Parathyroid adenoma (tissue), 2 donors: Measurements from ENCODE around the gene ULBP1.
"Not testable (repeated sequence)": the region's sequence is repeated elsewhere in the genome, so short reads cannot be mapped to it uniquely, and the experiment has no call there.

Experiments used
- H2AFZ ChIP-seq: fragments of 300-600 bp; sonication (generic); one replicate; pipeline ENCODE4 v1.7.0; 2017; ENCODE audit warnings: antibody characterized with exemption, mild to moderate bottlenecking
- H3K27ac ChIP-seq: fragments of 300-600 bp; sonication (generic); one replicate; pipeline ENCODE4 v1.7.0; 2017
- H3K27me3 ChIP-seq: fragments of 300-600 bp; sonication (generic); one replicate; pipeline ENCODE4 v1.7.0; 2017; ENCODE audit warnings: low read length; ENCODE audit not compliant: control insufficient read depth, insufficient read depth
- H3K36me3 ChIP-seq: fragments of 300-600 bp; sonication (generic); one replicate; pipeline ENCODE4 v1.7.0; 2017; ENCODE audit warnings: low read length; ENCODE audit not compliant: control insufficient read depth, insufficient read depth
- H3K4me1 ChIP-seq: fragments of 300-600 bp; sonication (generic); one replicate; pipeline ENCODE4 v1.7.0; 2017; ENCODE audit warnings: control low read depth
- H3K4me2 ChIP-seq: fragments of 300-600 bp; sonication (generic); one replicate; pipeline ENCODE4 v1.7.0; 2017; ENCODE audit warnings: low read length
- H3K4me3 ChIP-seq: fragments of 300-600 bp; sonication (generic); one replicate; pipeline ENCODE4 v1.7.0; 2017; ENCODE audit warnings: low read depth, low read length
- H3K79me2 ChIP-seq: fragments of 300-600 bp; sonication (generic); one replicate; pipeline ENCODE4 v1.7.0; 2017; ENCODE audit warnings: control low read depth
- H3K9ac ChIP-seq: fragments of 300-600 bp; sonication (generic); one replicate; pipeline ENCODE4 v1.7.0; 2017; ENCODE audit warnings: mild to moderate bottlenecking
- H3K9me3 ChIP-seq: fragments of 300-600 bp; sonication (generic); one replicate; pipeline ENCODE4 v1.7.0; 2017; ENCODE audit warnings: low read length; ENCODE audit not compliant: control insufficient read depth
- CTCF ChIP-seq: fragments of 300-600 bp; sonication (generic); IDR thresholded peaks from one replicate; pipeline ENCODE4 v1.7.0; 2017; ENCODE audit warnings: antibody characterized with exemption, mild to moderate bottlenecking
- donor health status: primary hyperparathyroidism.

ULBP1 gene

DNA sequence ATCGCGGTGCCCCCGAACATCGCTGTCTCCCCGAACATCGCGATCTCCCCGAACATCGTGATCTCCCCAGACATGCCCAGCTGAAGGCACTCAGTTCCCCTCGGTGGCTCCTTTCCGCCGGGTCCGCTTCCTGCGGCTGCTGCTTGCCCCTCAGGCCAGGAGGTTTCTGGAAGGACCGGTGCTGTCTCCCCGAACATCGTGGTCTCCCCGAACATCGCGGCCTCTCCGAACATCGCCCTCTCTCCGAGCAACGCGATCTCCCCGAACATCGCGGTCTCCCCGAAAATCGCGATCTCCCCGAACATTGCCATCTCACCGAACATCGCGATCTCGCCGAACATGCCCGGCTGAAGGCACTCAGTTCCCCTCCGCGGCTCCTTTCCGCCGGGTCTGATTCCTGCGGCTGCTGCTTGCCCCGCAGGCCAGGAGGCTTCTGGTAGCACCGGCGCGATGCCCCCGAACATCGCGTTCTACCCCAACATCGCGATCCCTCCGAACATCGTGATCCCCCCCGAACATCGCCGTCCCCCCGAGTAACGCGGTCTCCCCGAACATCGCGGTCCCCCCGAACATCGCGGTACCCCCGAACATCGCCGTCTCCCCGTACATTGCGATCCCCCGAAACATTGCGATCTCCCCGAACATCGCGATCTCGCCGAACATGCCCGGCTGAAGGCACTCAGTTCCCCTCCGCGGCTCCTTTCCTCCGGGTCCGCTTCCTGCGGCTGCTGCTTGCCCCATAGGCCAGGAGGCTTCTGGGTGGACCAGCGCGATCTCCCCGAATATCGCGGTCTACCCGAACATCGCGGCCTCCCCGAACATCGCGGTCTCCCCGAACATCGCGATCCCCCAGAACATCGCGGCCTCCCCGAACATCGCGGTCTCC is 808 bp downstream of the ULBP1 start:
- Histone ChIP-seq H3K4me3 (peak overlapping the region; percentile 52), H3K27me3 (no peaks in the 10 kb centered on the region), H3K4me1 (no peaks in the 10 kb centered on the region), H3K36me3 (no peaks in the 10 kb centered on the region), H3K79me2 (no peaks in the 10 kb centered on the region), H2AFZ (peak overlapping the region; percentile 77), H3K9ac (no peak overlapping the region), H3K27ac (no peak overlapping the region), H3K9me3 (no peaks in the 10 kb centered on the region), H3K4me2 (peak overlapping the region; percentile 76)
- TF ChIP-seq CTCF = no peak

DNA sequence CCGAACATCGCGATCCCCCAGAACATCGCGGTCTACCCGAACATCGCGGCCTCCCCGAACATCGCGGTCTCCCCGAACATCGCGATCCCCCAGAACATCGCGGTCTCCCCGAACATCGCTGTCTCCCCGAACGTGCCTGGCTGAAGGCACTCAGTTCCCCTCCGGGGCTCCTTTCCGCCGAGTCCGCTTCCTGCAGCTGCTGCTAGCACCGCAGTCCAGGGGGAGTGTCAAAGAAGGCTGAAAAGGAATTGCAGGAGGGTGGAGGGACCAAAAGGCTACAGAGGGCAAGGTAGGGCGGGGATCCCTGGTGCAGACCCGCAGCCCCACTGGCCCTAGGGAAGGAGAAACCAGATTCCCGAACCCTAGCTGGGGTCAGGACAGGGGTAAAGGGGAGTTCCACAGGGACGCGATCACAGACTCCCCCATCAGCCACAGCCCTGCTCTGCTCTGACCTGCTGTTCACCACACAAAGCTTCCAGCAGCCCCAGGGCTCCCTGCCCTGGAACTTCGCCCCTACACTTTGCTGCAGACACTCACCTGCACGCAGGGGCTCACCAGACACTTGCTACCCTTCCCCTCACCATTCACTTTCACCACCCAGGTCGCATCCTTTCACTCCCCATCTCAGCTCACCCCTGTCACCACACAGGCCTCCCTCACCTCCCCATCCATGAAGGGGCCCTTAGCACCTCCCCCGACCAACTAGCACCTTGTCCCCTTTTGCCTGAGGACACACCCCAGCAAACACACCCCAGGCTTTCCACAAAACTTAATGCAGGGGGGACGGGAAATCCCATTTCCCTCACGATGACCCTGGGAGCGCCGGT is 1.7 kb downstream of the ULBP1 start:
- Histone ChIP-seq H3K27me3 (no peaks in the 10 kb centered on the region), H2AFZ (no peak overlapping the region), H3K4me3 (no peak overlapping the region)

GRCh38 chr6:149966319-149966718 is 2.6 kb downstream of the ULBP1 start:
- not testable (repeated sequence) for H3K36me3 ChIP-seq, H3K4me2 ChIP-seq, H2AFZ ChIP-seq, H3K4me1 ChIP-seq, H3K4me3 ChIP-seq, H3K27ac ChIP-seq, H3K79me2 ChIP-seq, H3K9ac ChIP-seq, H3K27me3 ChIP-seq, H3K9me3 ChIP-seq

More for the DNA sequence above, 1.7 kb downstream of the ULBP1 start:
- H3K4me1 ChIP-seq = no peaks in the 10 kb centered on the region
- no peaks in the 10 kb centered on the region for H3K79me2 ChIP-seq
- H3K4me2 ChIP-seq = peak overlapping the region; percentile 76
- no peak overlapping the region for H3K9ac ChIP-seq
- no peaks in the 10 kb centered on the region for H3K36me3 ChIP-seq
- H3K9me3 ChIP-seq = no peaks in the 10 kb centered on the region
- H3K27ac ChIP-seq = no peak overlapping the region
- TF ChIP-seq CTCF = no peak

DNA sequence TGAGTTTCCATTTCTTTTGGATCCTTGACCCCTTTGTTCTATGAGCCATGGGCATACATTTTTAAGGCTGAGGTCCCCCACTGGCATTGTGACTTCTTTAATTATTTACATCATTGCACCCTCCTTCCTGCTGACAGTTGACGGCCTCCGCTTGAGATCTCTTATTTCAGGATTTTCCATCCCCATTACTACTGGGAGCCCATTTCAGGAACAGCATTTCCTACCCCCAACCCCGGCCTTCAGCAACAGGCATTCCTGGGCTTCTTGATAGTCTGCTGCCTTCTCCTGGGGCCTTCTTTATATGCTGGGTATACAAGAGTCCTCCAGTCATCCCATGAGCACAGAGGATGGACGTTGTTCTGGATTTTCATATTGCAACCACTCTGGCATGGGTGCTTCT is 3.8 kb downstream of the ULBP1 start:
- H3K79me2 ChIP-seq = no peaks in the 10 kb centered on the region

GRCh38 chr6:149967999-149968398 is 4.3 kb downstream of the ULBP1 start:
- not testable (repeated sequence) for H3K4me3 ChIP-seq, H3K36me3 ChIP-seq, H3K4me2 ChIP-seq, H3K4me1 ChIP-seq, H3K9me3 ChIP-seq, H3K79me2 ChIP-seq, H2AFZ ChIP-seq, H3K27ac ChIP-seq, H3K9ac ChIP-seq, H3K27me3 ChIP-seq

More for the DNA sequence above, 3.8 kb downstream of the ULBP1 start:
- no peaks in the 10 kb centered on the region for H3K9me3 ChIP-seq
- no peaks in the 10 kb centered on the region for H3K4me1 ChIP-seq
- H3K36me3 ChIP-seq = no peaks in the 10 kb centered on the region
- H3K9ac ChIP-seq = no peak overlapping the region
- H3K27me3 ChIP-seq = no peaks in the 10 kb centered on the region
- H3K4me3 ChIP-seq = no peak overlapping the region
- H2AFZ ChIP-seq = no peak overlapping the region
- no peak overlapping the region for H3K4me2 ChIP-seq
- H3K27ac ChIP-seq = no peak overlapping the region
- no peak for TF ChIP-seq CTCF

GRCh38 chr6:149968909-149969308 is 5.2 kb downstream of the ULBP1 start:
- H3K27ac ChIP-seq, H3K36me3 ChIP-seq, H3K4me3 ChIP-seq, H3K4me1 ChIP-seq, H3K4me2 ChIP-seq, H3K27me3 ChIP-seq, H3K9ac ChIP-seq, H3K79me2 ChIP-seq, H2AFZ ChIP-seq, H3K9me3 ChIP-seq: not testable (repeated sequence)
